C4-2B (cell line): ENCODE data around the gene ZBTB20.

Experiments
- H3K27ac ChIP-seq: fragments of 450-650 bp; 2 replicates; pipeline ENCODE4 v1.5.1; 2017
- ZFX ChIP-seq: fragments of 450-650 bp; IDR thresholded peaks from 2 replicates; pipeline ENCODE4 v1.6.1; 2017
- TF ChIP-seq, protein P1 (sequence below): fragments of 450-650 bp; conservative IDR thresholded peaks from 2 replicates; pipeline ENCODE4 v1.5.1; 2017; ENCODE audit warnings: mild to moderate bottlenecking

The ZBTB20 gene

GRCh38 chr3:114659109-114660061 is 487.7 kb downstream of the ZBTB20 start:
- H3K27ac ChIP-seq, result no peak overlapping the region
- TF ChIP-seq, protein P1, sequence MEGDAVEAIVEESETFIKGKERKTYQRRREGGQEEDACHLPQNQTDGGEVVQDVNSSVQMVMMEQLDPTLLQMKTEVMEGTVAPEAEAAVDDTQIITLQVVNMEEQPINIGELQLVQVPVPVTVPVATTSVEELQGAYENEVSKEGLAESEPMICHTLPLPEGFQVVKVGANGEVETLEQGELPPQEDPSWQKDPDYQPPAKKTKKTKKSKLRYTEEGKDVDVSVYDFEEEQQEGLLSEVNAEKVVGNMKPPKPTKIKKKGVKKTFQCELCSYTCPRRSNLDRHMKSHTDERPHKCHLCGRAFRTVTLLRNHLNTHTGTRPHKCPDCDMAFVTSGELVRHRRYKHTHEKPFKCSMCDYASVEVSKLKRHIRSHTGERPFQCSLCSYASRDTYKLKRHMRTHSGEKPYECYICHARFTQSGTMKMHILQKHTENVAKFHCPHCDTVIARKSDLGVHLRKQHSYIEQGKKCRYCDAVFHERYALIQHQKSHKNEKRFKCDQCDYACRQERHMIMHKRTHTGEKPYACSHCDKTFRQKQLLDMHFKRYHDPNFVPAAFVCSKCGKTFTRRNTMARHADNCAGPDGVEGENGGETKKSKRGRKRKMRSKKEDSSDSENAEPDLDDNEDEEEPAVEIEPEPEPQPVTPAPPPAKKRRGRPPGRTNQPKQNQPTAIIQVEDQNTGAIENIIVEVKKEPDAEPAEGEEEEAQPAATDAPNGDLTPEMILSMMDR, result no peak
- TF ChIP-seq ZFX, result no peak

GRCh38 chr3:114651555-114651954 is 495.5 kb downstream of the ZBTB20 start:
- H3K27ac ChIP-seq, result no peak overlapping the region

DNA sequence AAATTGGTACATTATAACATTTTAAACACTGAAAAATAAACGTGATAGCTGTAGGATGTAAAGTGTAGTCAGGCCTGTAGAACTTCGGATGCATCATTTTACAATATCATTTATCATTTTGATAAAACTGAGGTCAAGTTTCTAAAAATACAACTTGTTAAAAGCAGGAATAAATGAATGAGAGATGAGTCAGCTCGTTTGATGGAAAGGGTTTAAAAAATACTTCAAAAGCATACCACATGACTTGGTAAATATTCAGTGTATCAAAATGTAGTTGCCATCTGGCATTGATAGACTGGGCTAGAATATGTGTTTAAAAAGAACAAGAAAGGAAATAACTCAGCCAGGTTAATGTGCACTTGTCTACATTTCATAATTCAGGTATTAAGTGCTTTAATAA is 496.3 kb downstream of the ZBTB20 start:
- H3K27ac ChIP-seq, result no peak overlapping the region
- TF ChIP-seq, protein P1, result no peak
- no peak for TF ChIP-seq ZFX

More at GRCh38 chr3:114651555-114651954, 495.5 kb downstream of the ZBTB20 start:
- TF ChIP-seq, protein P1, result no peak

- no peak for TF ChIP-seq ZFX
- TF ChIP-seq, protein P1, result no peak
- no peak overlapping the region for H3K27ac ChIP-seq
Measured at GRCh38 chr3:114649331-114649730, 497.8 kb downstream of the ZBTB20 start.

GRCh38 chr3:114646526-114646925 is 500.6 kb downstream of the ZBTB20 start:
- TF ChIP-seq, protein P1, result no peak
- TF ChIP-seq ZFX, result no peak
- no peak overlapping the region for H3K27ac ChIP-seq

DNA sequence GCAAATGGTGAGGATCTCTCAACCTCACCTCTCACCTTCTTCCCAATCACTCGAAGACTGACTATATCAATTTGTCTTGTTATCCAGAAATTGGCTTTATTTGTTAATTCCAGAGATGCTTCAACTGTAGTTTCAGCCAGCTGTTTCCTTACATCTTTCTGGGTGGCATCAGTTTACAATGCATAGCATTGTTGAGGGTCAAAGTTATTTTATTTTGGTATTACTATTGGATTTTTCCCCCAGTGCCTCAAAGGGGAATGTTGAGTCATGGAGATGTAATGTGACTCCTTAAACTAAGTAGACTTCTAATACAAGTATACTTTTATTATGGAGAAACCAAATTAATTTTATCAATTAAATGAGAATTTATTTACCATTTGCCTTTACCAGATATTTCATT is 501.7 kb downstream of the ZBTB20 start:
- no peak for TF ChIP-seq ZFX
- TF ChIP-seq, protein P1, result no peak
- H3K27ac ChIP-seq, result no peak overlapping the region

DNA sequence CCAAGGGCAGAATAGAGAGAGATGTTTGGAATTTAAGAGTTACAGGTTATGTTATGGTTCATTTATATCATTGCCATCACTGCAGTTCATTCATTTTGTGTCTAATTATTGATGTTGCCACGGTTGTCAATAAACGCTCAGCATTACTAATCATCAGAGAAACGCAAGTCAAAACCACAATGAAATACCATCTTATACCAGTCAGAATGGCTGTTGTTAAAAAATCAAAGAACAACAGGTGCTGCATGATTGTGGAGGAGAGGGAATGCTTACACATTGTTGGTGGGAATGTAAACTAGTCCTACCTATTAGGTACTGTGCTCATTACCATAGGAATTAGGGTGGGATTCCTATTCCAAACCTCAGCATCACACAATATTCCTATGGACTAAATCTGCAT is 502.7 kb downstream of the ZBTB20 start:
- no peak overlapping the region for H3K27ac ChIP-seq
- TF ChIP-seq, protein P1, result no peak
- TF ChIP-seq ZFX, result no peak
